Cardiac septum (tissue), 1 donor: ENCODE results near the gene LOXHD1. TPM values are rescaled to one million over a fixed set of nuclear protein-coding genes. Genes with fewer than 3 reads are reported as not detected.

ENCODE experiments used
- DNase-seq: peaks from one replicate; pipeline ENCODE4 v3.0.0-alpha.2; 2020; ENCODE audit warnings: low spot score
- intact Hi-C: fragments of 100-400 bp; cut with DNase I; formaldehyde crosslinking; loops from one replicate; pipeline ENCODE4 v1.14.0; 2022
- total RNA-seq: library from RNA; stranded (reverse); fragmentation: NEBNext Ultra II Directional; extraction: Animal tissue kit (Norgen Biotek cat#: 25700); gene quantifications from one replicate; pipeline ENCODE4 v1.2.1, GENCODE V29; 2021
- donor health status: DM: no; HTN: no; CAD: no.

Gene LOXHD1
- total RNA-seq, 1 donor from 2014 or later: 0.48 TPM

GRCh38 chr18:46590103-46590502 lies 66.9 kb downstream of the LOXHD1 start:
- no peak for DNase-seq
- intact Hi-C loops: no loop called here

GRCh38 chr18:46588971-46589660 lies 67.9 kb downstream of the LOXHD1 start:
- intact Hi-C loops: no loop called here
- no peak for DNase-seq

- DNase-seq: no peak
- intact Hi-C loops: no loop called here
These were observed 69.4 kb downstream of the LOXHD1 start for GRCh38 chr18:46587600-46587999.

- DNase-seq: no peak
- intact Hi-C loops: no loop called here
These were observed 73.3 kb downstream of the LOXHD1 start for GRCh38 chr18:46583711-46584110.

- intact Hi-C loops: no loop called here
- no peak for DNase-seq
These were observed 75.4 kb downstream of the LOXHD1 start for GRCh38 chr18:46581648-46582047.

- intact Hi-C loops: no loop called here
- no peak for DNase-seq
These were observed 78.0 kb downstream of the LOXHD1 start for GRCh38 chr18:46578987-46579386.

GRCh38 chr18:46577546-46577945 lies 79.5 kb downstream of the LOXHD1 start:
- intact Hi-C loops: no loop called here
- no peak for DNase-seq

GRCh38 chr18:46575851-46576250 lies 81.2 kb downstream of the LOXHD1 start:
- no peak for DNase-seq
- intact Hi-C loops: no loop called here

GRCh38 chr18:46574743-46575115 lies 82.3 kb downstream of the LOXHD1 start:
- intact Hi-C loops: no loop called here
- DNase-seq: no peak

GRCh38 chr18:46574000-46574742 lies 82.8 kb downstream of the LOXHD1 start:
- no peak for DNase-seq
- intact Hi-C loops: no loop called here

GRCh38 chr18:46573156-46573555 lies 83.9 kb downstream of the LOXHD1 start:
- no peak for DNase-seq
- intact Hi-C loops: no loop called here

- intact Hi-C loops: no loop called here
These were observed 85.3 kb downstream of the LOXHD1 start for GRCh38 chr18:46571756-46572155.

GRCh38 chr18:46570666-46571065 lies 86.4 kb downstream of the LOXHD1 start:
- no peak for DNase-seq
- intact Hi-C loops: no loop called here

More at GRCh38 chr18:46571756-46572155, 85.3 kb downstream of the LOXHD1 start:
- no peak for DNase-seq

- intact Hi-C loops: no loop called here
- DNase-seq: no peak
These were observed 86.9 kb downstream of the LOXHD1 start for GRCh38 chr18:46570134-46570533.

- DNase-seq: no peak
- intact Hi-C loops: no loop called here
These were observed 87.8 kb downstream of the LOXHD1 start for GRCh38 chr18:46569211-46569610.

GRCh38 chr18:46567196-46567595 lies 89.8 kb downstream of the LOXHD1 start:
- intact Hi-C loops: no loop called here
- no peak for DNase-seq

GRCh38 chr18:46566111-46566510 lies 90.9 kb downstream of the LOXHD1 start:
- intact Hi-C loops: no loop called here
- no peak for DNase-seq

- DNase-seq: no peak
- intact Hi-C loops: no loop called here
These were observed 91.8 kb downstream of the LOXHD1 start for GRCh38 chr18:46565256-46565655.

GRCh38 chr18:46563317-46563716 lies 93.7 kb downstream of the LOXHD1 start:
- DNase-seq: no peak
- intact Hi-C loops: no loop called here

GRCh38 chr18:46562674-46563192 lies 94.3 kb downstream of the LOXHD1 start:
- intact Hi-C loops: no loop called here
- DNase-seq: no peak

- intact Hi-C loops: no loop called here
- no peak for DNase-seq
These were observed 96.4 kb downstream of the LOXHD1 start for GRCh38 chr18:46560671-46561045.
